ENCODE data around the gene VGLL4. TPM values are rescaled to one million over a fixed set of nuclear protein-coding genes. Genes with fewer than 3 reads are reported as not detected.
"Not testable (repeated sequence)": the region's sequence is repeated elsewhere in the genome, so short reads cannot be mapped to it uniquely, and the experiment has no call there.

VGLL4 gene, protein sequence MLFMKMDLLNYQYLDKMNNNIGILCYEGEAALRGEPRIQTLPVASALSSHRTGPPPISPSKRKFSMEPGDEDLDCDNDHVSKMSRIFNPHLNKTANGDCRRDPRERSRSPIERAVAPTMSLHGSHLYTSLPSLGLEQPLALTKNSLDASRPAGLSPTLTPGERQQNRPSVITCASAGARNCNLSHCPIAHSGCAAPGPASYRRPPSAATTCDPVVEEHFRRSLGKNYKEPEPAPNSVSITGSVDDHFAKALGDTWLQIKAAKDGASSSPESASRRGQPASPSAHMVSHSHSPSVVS
- total RNA-seq = 10 to 100 TPM; 33.5 to 37.8 TPM

DNA sequence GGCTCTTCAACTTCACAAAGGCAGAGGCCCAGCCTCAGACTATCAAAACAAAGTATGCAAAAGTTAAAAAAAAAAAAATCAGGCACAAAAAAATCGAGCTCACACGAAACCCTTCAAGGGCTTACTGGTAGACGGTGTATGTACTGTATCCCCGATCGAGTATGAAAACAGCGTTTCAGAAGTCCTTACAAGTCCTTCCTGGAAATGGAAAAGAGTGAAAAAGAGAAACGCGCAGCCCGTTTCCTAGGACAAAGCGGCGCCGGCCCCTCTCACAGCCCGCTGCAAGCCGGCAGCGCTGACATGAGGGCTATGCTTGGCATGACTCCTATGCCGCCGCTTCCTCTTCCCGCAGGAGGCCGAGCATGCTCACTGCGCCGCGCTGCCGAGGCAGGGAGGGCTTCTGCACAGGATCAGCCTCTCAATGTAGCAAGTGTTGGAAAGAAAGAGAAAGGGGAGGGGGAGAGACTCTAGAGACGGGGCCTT, at the start of gene VGLL4:
Gene VGLL4, minus strand, starts transcription at position 311 of the 483 bp plus-strand sequence. CDS start 397 bp downstream, outside the sequence.
- peak within 1 kb of the TSS; percentile 93 for H3K4me3 Mint-ChIP-seq
- DNase-seq (peak; percentile 75), ATAC-seq (ENCODE audit: low read depth) (peak; percentile 67)
- peak within 1 kb of the TSS; percentile 96 for H3K27ac Mint-ChIP-seq
- POLR2A ChIA-PET = interaction anchor here (0.7 to 1.9 kb wide), 6 partner anchors 18 to 371 kb away, joined by 3 to 14 read pairs (median 4); partner anchors contain the start of gene ATG7
- peaks cover 6% of the 10 kb centered on the region for H3K27me3 Mint-ChIP-seq
- H3K4me1 Mint-ChIP-seq = peaks cover 26% of the 10 kb centered on the region
- peaks cover 16% of the 10 kb centered on the region for H3K36me3 Mint-ChIP-seq
- H3K9me3 Mint-ChIP-seq = no peaks in the 10 kb centered on the region

DNA sequence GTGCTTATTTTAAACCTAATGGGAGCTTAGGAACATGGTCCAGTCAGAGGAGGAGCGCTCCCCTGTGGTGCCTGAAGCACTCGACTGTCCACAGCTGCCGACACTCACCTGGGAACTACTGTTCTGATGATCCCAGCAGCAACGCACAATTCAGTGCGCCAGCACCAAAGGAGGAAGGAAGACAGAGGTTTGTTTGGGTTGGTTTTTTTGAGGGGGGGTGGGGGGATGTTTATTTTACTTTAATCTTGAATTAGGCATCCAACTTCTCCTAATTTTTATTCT, 48.8 kb upstream of the VGLL4 start:
- POLR2A ChIA-PET = no interaction called here
- Mint-ChIP-seq H3K9me3 (no peaks in the 10 kb centered on the region), H3K4me1 (no peaks in the 10 kb centered on the region), H3K27ac (no peak overlapping the region), H3K4me3 (no peak overlapping the region), H3K27me3 (no peaks in the 10 kb centered on the region), H3K36me3 (peaks cover 2% of the 10 kb centered on the region)
- no peak for ATAC-seq (ENCODE audit: low read depth)
- no peak for DNase-seq

DNA sequence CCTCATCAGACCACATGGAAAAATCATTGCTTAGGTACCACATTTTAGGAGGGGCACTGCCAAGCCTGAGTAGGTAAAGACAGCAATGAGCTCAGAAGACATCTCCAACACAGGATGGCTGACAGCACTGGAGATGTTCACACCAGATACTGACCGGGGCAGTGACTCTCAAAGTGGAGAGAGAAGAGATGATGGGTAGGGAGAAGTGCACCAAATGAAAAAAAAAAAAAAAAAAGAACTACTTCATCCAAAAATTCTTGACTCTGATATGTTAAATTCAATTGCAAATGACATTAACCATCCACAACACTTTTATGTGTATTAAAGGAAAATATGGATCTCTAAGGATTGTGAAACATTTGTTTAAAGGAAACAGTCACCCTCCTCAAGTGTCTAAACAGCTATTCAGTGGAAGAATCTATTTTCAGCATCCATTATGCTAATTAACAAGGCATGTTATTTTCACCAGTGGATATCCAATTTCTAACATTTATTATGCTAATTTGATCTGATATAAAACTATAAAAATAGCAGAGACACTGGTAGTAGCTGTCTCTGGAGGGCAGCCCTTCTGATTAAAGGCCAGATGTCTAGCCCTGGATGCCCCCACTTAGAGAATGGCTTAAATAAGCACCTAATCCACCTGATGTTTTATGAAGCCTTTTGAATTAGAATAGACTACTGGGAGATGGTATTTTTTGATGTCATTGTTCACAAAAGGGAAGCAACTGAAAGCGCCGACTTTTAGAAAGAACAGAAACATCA, 48.2 kb upstream of the VGLL4 start:
- no peak for ATAC-seq (ENCODE audit: low read depth)
- Mint-ChIP-seq H3K9me3 (no peaks in the 10 kb centered on the region), H3K27me3 (no peaks in the 10 kb centered on the region), H3K4me1 (no peaks in the 10 kb centered on the region), H3K27ac (no peak overlapping the region), H3K4me3 (no peak overlapping the region), H3K36me3 (peaks cover 2% of the 10 kb centered on the region)
- POLR2A ChIA-PET = interaction anchor here (0.6 kb wide), 1 partner anchor 13 kb away, joined by 4 read pairs; no protein-coding TSS in a partner anchor
- DNase-seq = no peak

DNA sequence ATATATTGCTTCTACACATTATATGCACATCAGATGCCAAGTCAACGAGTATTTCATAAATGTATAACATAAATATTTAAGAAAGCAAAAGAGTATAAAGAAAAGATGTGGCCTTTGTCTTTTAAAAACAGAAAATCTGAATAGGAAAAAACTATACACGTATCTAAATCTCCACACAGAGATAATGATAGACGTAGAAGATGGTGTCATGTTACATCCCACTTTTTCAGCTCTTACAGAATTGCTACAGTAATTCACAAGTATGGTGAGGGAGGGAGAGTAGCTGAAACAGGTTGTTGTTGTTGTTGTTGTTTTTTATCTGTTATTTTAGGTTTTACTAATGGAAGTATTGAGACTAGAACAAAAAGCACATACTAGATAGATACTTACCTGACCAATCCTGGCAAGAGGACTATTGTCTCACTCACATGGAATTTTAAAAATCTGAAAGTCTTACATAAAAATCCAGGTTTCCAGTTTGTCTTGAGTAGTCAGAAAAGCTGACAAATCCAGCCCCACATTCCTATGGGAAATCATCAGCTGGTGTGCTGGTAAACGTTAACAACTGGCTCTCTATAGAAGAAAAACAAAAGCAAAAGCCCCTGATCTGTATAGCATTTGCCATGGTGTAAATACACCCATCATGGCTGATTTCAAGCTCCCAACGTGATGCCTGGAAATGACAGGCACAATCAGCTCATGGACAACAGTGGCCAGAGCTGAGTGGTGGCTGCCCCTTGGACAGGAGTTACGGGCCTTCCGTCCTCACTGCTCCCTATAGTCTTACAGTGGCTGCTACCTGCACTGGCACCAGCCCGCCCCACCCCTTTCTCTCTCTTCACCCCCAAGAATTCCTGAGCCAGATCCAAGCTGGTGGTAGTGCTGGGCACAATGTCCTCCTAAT, 47.4 kb upstream of the VGLL4 start:
- no peak overlapping the region for H3K27ac Mint-ChIP-seq
- peaks cover 2% of the 10 kb centered on the region for H3K36me3 Mint-ChIP-seq
- H3K27me3 Mint-ChIP-seq = no peaks in the 10 kb centered on the region
- no peak overlapping the region for H3K4me3 Mint-ChIP-seq
- no peak for DNase-seq
- no peaks in the 10 kb centered on the region for H3K4me1 Mint-ChIP-seq
- no peaks in the 10 kb centered on the region for H3K9me3 Mint-ChIP-seq
- no peak for ATAC-seq (ENCODE audit: low read depth)
- POLR2A ChIA-PET = no interaction called here

DNA sequence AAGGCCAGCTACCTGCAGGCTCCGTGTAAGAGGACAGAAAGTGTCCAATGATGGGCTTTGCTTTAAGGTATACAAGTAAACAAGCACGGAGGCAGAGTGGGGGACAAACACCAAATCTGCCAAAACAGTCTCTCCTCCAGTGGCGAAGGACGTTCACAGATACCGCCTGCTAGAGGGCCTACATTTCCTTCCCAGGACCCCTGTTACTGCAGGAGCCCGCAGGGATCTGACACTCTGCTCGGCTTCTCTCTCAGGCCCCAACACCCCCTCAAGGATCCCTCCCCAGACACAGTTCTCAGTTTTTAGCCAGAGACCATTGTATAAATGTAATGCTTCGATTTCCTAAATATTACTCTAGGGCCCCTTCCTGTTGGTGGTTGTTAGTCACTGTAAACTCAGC, 46.0 kb upstream of the VGLL4 start:
- no peak overlapping the region for H3K4me3 Mint-ChIP-seq
- DNase-seq (no peak), ATAC-seq (ENCODE audit: low read depth) (no peak)
- no peaks in the 10 kb centered on the region for H3K27me3 Mint-ChIP-seq
- POLR2A ChIA-PET = no interaction called here
- peaks cover 2% of the 10 kb centered on the region for H3K36me3 Mint-ChIP-seq
- H3K4me1 Mint-ChIP-seq = no peaks in the 10 kb centered on the region
- no peak overlapping the region for H3K27ac Mint-ChIP-seq
- H3K9me3 Mint-ChIP-seq = no peaks in the 10 kb centered on the region

DNA sequence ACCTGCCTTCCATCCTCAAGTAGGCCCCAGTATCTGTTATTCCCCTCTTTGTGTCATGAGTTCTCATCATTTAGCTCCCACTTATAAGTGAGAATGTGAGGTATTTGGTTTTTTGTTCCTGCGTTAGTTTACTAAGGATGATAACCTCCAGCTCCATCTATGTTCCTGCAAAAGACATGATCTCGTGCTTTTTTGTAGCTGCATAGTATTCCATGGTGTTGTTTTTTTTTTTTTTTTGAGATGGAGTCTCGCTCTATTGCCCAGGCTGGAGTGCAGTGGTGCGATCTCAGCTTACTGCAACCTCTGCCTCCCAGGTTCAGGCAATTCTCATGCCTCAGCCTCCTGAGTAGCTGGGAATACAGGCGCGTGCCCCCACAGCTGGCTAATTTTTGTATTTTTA, 41.3 kb upstream of the VGLL4 start:
- H3K27me3 Mint-ChIP-seq; DNase-seq; ATAC-seq (ENCODE audit: low read depth); H3K9me3 Mint-ChIP-seq; H3K4me3 Mint-ChIP-seq; H3K36me3 Mint-ChIP-seq; H3K4me1 Mint-ChIP-seq: not testable (repeated sequence)
- H3K27ac Mint-ChIP-seq = peak overlapping the region; percentile 21
- POLR2A ChIA-PET = interaction anchor here (0.7 kb wide), 1 partner anchor 314 kb away, joined by 3 read pairs; no protein-coding TSS in a partner anchor

DNA sequence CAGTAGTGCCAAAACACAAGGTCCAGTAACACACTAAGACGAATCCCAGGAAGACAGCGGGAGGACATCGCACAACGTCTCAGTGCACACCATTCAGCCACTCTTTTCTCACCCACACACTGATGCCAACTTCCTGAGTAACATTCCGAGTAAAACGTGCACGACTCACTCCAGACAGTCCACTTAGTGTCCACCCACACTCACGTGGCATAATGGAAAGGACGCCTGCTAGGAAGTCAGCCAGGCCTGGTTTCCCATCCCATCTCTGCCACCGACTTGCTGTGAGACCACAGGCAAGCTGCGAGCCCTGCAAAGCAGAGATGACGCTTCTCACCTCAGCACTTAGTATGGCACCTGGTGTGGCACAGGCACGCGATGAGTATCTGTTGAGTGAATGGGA, 36.8 kb upstream of the VGLL4 start:
- H3K4me1 Mint-ChIP-seq = no peaks in the 10 kb centered on the region
- no peak overlapping the region for H3K4me3 Mint-ChIP-seq
- ATAC-seq (ENCODE audit: low read depth) (no peak), DNase-seq (no peak)
- POLR2A ChIA-PET = no interaction called here
- no peak overlapping the region for H3K27ac Mint-ChIP-seq
- H3K9me3 Mint-ChIP-seq = no peaks in the 10 kb centered on the region
- no peaks in the 10 kb centered on the region for H3K36me3 Mint-ChIP-seq
- no peaks in the 10 kb centered on the region for H3K27me3 Mint-ChIP-seq

DNA sequence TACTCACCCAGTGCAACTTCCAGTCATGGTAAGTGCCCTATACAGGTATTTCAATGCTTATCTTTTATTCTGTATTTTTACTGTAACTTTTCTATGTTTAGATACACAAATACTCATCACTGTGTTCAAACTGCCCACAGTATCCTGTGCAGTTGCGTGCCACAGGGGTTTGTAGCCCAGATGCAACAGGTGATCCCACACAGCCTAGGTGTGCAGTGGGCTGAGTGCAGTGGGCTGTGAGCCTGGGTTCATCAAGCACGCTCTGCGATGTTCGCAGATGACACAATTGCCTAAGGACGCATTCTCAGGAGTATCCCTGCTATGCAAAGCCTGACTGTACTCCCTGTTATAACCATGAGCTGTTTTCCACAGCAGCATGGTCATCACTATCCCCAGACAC, 36.2 kb upstream of the VGLL4 start:
- DNase-seq (no peak), ATAC-seq (ENCODE audit: low read depth) (no peak)
- Mint-ChIP-seq H3K4me1 (no peaks in the 10 kb centered on the region), H3K9me3 (no peaks in the 10 kb centered on the region), H3K27me3 (no peaks in the 10 kb centered on the region), H3K27ac (no peak overlapping the region), H3K36me3 (no peaks in the 10 kb centered on the region), H3K4me3 (no peak overlapping the region)
- POLR2A ChIA-PET = no interaction called here

DNA sequence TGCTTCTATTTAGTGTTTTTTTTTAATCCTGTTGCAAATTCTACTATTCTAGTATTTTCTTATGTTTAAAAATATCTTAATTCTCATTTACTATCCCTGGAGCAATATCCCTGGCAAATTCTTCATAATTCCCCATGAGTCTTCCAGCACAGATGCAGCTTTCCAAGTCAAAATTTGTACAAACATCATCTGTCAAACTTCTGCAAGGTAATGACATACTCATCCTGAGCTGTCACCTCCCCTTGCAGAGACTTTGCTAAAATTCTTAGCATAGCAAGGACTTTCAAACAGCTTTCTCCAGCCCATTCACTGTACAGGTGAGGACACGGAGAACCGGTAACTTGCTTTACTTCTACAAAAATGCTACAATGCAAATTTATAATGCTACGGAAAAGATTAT, 28.6 kb upstream of the VGLL4 start:
- H3K9me3 Mint-ChIP-seq = no peaks in the 10 kb centered on the region
- H3K4me3 Mint-ChIP-seq = no peak overlapping the region
- H3K27me3 Mint-ChIP-seq = peaks cover 4% of the 10 kb centered on the region
- no peaks in the 10 kb centered on the region for H3K36me3 Mint-ChIP-seq
- H3K27ac Mint-ChIP-seq = no peak overlapping the region
- no peak for ATAC-seq (ENCODE audit: low read depth)
- DNase-seq = no peak
- POLR2A ChIA-PET = no interaction called here
- peaks cover 2% of the 10 kb centered on the region for H3K4me1 Mint-ChIP-seq

DNA sequence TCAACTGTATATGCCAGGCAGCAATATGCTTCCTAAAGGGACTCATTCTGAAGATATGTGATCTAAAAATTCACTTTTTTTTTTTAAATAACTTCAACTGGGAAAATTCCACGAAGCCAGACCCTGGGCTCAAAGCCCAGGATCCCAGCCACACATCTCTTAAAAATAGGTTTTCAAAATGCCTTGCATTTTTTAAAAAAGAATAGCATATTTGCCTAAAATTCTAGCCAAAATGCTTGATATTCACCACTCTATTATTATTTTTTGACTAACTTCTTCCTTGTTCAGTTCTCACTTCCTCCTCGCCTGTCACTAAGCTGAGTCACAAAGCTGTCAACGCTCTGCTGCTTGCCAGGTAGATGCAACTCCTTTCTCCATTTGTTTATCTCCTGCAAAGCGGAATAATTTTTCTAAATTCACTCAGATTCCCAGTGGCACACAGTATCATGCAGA, 28.0 kb upstream of the VGLL4 start:
- no peak overlapping the region for H3K27ac Mint-ChIP-seq
- H3K36me3 Mint-ChIP-seq = no peaks in the 10 kb centered on the region
- no peak overlapping the region for H3K4me3 Mint-ChIP-seq
- no peaks in the 10 kb centered on the region for H3K9me3 Mint-ChIP-seq
- DNase-seq = no peak
- POLR2A ChIA-PET = no interaction called here
- ATAC-seq (ENCODE audit: low read depth) = no peak
- peaks cover 4% of the 10 kb centered on the region for H3K27me3 Mint-ChIP-seq
- H3K4me1 Mint-ChIP-seq = peaks cover 2% of the 10 kb centered on the region

DNA sequence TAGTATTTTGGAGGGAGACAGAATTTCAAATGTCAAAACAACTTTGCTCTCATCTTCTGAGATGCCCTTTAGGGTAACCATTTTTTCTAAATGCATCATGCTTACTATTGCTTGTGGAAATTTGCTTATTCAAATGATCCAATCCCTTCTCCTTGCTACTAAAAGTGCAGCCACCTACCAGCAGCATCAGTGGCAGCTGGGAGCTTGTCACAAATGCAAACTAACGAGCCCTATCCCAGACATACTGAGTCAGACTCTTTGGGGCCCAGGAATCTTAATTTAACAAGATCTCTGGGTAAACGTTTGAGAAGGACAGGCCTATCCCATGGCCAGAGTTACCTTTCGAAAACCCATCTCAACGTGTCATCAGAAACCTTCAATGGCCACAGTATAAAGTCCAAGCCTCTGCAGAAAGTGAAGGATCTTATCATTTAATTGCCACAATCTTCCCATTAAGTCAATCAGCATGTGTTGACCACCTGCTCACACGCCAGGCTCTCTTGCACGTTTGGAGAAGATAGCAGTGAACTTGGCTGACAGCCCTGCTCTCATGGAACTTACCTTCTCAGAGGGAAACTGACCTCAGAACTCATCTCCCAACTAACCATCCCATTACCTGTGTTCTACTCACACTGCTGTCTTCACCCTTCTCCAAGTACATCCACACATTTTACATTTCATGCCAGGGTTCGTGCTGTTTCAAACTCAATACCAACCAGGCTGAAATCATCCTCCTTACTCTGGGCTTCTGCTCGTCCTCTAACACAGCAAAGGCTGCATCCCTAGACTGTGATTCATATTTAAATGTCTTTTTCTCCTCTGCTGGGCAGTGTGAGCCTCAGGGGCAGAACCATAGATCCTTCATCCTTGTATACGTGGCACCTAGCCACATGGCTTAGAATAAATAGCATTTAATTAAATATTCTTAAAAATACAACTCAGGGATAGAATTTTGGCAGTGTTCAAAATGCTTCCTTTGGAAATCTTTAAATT, 24.8 kb upstream of the VGLL4 start:
- H3K4me1 Mint-ChIP-seq = peaks cover 2% of the 10 kb centered on the region
- peaks cover 4% of the 10 kb centered on the region for H3K27me3 Mint-ChIP-seq
- no peak overlapping the region for H3K27ac Mint-ChIP-seq
- POLR2A ChIA-PET = no interaction called here
- no peak overlapping the region for H3K4me3 Mint-ChIP-seq
- no peaks in the 10 kb centered on the region for H3K36me3 Mint-ChIP-seq
- no peak for ATAC-seq (ENCODE audit: low read depth)
- DNase-seq = no peak
- H3K9me3 Mint-ChIP-seq = no peaks in the 10 kb centered on the region

DNA sequence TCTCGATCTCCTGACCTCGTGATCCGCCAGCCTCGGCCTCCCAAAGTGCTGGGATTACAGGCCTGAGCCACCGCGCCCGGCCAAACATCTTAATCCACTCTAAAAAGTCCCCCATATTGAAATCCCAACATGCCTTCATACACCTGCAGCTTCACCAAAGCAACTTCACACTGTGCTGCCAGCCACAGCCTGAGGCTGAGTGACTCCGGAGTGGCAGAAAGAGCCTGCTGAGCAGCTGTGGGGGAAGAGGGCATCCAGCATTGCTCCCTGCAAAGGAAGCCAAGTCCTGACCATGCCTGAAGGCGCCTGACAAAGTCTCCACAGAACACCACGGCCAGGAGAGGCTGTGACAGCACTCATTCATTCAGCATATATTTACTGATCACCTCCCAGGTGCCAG, 21.6 kb upstream of the VGLL4 start:
- POLR2A ChIA-PET = no interaction called here
- Mint-ChIP-seq H3K4me1 (peaks cover 1% of the 10 kb centered on the region), H3K36me3 (no peaks in the 10 kb centered on the region), H3K27ac (no peak overlapping the region), H3K27me3 (no peaks in the 10 kb centered on the region), H3K4me3 (no peak overlapping the region), H3K9me3 (no peaks in the 10 kb centered on the region)
- ATAC-seq (ENCODE audit: low read depth) = no peak
- DNase-seq = no peak
